Smooth muscle cell (in vitro differentiated cells): ENCODE results near the gene LRRN3. TPM values are rescaled to one million over a fixed set of nuclear protein-coding genes. Genes with fewer than 3 reads are reported as not detected.

Source experiments
- DNase-seq: peaks from one replicate; lab custom pipeline; 2025; ENCODE audit not compliant: unreplicated experiment; lab: John Stamatoyannopoulos, UW
- H2AFZ ChIP-seq: fragments of 200-600 bp; sonication (generic); 2 replicates; pipeline ENCODE4 v1.6.0; 2016; ENCODE audit warnings: antibody characterized with exemption, low read depth, mild to moderate bottlenecking
- H3F3A ChIP-seq: fragments of 200-600 bp; sonication (generic); 2 replicates; pipeline ENCODE4 v1.6.0; 2017; ENCODE audit warnings: antibody characterized with exemption, low read depth
- H3K27ac ChIP-seq: fragments of 200-600 bp; sonication (generic); 2 replicates; pipeline ENCODE4 v1.5.1; 2016; ENCODE audit warnings: low read depth, mild to moderate bottlenecking
- H3K27me3 ChIP-seq: fragments of 200-600 bp; sonication (generic); 2 replicates; pipeline ENCODE4 v1.6.1; 2016; ENCODE audit warnings: low read depth, mild to moderate bottlenecking
- H3K36me3 ChIP-seq: fragments of 200-600 bp; sonication (generic); 2 replicates; pipeline ENCODE4 v1.5.1; 2016; ENCODE audit warnings: low read depth
- H3K4me1 ChIP-seq: fragments of 200-600 bp; sonication (generic); 2 replicates; pipeline ENCODE4 v1.5.1; 2016; ENCODE audit warnings: low read depth
- H3K4me2 ChIP-seq: fragments of 200-600 bp; sonication (generic); 2 replicates; pipeline ENCODE4 v1.6.0; 2016; ENCODE audit warnings: mild to moderate bottlenecking
- H3K4me3 ChIP-seq: fragments of 200-600 bp; sonication (generic); 2 replicates; pipeline ENCODE4 v1.5.1; 2016; ENCODE audit warnings: mild to moderate bottlenecking
- H3K79me2 ChIP-seq: fragments of 200-600 bp; sonication (generic); 2 replicates; pipeline ENCODE4 v1.6.0; 2016; ENCODE audit warnings: low read depth, mild to moderate bottlenecking
- H3K9ac ChIP-seq: fragments of 200-600 bp; sonication (generic); 2 replicates; pipeline ENCODE4 v1.6.0; 2016; ENCODE audit warnings: low read depth
- H3K9me3 ChIP-seq: fragments of 200-600 bp; sonication (generic); replicated peaks from 2 replicates; pipeline ENCODE4 v1.5.1; 2016; ENCODE audit warnings: low read depth
- H4K20me1 ChIP-seq: fragments of 200-600 bp; sonication (generic); 2 replicates; pipeline ENCODE4 v1.6.0; 2016; ENCODE audit warnings: low read depth
- WGBS: methylation state at CpG from one replicate; pipeline ENCODE4 v1.1.7; 2016; ENCODE audit warnings: low lambda C conversion rate; 5-methylcytosine and 5-hydroxymethylcytosine counted together
- polyA plus RNA-seq: library from polyadenylated mRNA; unstranded; fragments of >200 nt; fragmentation: Nextera tagmentation; extraction: Ambion mirVana; gene quantifications from 2 replicates; pipeline ENCODE4 v1.2.1, GENCODE V29; 2016
- total RNA-seq: library from RNA; depleted of rRNA; stranded (reverse); fragments of >200 nt; gene quantifications from 2 replicates; pipeline ENCODE4 v1.2.3, GENCODE V29; 2014
- TF ChIP-seq, protein P1 (sequence below): fragments of 200-600 bp; sonication (generic); IDR thresholded peaks from 2 replicates; pipeline ENCODE4 v1.5.1; 2017; ENCODE audit warnings: borderline replicate concordance, mild to moderate bottlenecking, antibody characterized with exemption; ENCODE audit not compliant: insufficient read depth, poor library complexity, severe bottlenecking

Gene LRRN3
- total and polyA plus RNA-seq, 2 experiments from 2014 or later = 4.5 to 5.8 TPM

DNA sequence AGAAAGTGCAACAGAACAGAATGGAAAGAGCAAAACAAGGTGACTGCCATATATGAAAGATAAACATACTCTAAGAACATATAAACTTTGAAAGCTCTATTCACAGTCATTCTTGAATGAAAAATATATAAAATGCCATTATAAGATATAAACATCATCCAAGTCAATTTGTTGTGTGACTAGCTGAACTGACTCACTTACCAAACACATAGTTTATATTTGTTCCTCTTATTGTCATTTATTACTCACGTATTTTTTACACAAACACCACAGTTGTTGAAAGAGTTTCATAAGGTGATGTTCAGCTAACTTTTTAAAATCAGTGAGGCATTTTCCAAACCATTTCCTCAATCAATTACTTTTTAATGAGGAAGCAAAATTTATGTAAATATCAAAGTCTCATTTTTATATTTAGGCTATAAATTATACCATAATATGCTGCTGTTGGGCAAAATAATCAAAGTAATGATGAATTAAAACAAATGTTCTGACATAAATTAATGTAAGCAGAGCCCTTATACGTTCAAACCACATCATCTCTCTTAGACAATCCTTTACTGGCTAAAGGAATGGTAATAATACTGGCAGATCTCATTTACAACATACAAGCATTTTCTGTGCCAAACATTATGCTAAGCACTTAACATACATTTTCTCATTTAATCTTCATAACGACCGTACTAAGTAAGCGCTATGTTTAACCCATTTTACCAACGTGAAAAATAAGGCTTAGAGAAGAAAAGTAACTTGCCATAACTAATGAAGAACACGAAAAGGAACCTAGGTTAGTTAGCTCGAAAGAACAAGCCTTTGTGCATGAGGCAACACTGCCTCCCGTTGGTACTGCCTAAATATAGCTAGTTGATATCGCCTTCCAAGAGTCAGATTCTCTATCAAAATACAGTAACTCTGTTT lies 7.3 kb downstream of the LRRN3 start:
- Histone ChIP-seq H3K27me3 (no peaks in the 10 kb centered on the region), H3K4me1 (peaks cover 50% of the 10 kb centered on the region), H3K4me2 (peak overlapping the region; percentile 81), H3F3A (no peaks in the 10 kb centered on the region), H3K36me3 (no peaks in the 10 kb centered on the region), H3K79me2 (no peaks in the 10 kb centered on the region), H3K9me3 (no peaks in the 10 kb centered on the region), H3K4me3 (peak overlapping the region; percentile 36), H4K20me1 (no peaks in the 10 kb centered on the region), H2AFZ (peak overlapping the region; percentile 4), H3K9ac (no peak overlapping the region), H3K27ac (no peak overlapping the region)
- WGBS = 22% methylated on average over 10 of the region's 10 CpGs
- TF ChIP-seq, protein P1, sequence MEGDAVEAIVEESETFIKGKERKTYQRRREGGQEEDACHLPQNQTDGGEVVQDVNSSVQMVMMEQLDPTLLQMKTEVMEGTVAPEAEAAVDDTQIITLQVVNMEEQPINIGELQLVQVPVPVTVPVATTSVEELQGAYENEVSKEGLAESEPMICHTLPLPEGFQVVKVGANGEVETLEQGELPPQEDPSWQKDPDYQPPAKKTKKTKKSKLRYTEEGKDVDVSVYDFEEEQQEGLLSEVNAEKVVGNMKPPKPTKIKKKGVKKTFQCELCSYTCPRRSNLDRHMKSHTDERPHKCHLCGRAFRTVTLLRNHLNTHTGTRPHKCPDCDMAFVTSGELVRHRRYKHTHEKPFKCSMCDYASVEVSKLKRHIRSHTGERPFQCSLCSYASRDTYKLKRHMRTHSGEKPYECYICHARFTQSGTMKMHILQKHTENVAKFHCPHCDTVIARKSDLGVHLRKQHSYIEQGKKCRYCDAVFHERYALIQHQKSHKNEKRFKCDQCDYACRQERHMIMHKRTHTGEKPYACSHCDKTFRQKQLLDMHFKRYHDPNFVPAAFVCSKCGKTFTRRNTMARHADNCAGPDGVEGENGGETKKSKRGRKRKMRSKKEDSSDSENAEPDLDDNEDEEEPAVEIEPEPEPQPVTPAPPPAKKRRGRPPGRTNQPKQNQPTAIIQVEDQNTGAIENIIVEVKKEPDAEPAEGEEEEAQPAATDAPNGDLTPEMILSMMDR = peak; percentile 70
- no peak for DNase-seq

DNA sequence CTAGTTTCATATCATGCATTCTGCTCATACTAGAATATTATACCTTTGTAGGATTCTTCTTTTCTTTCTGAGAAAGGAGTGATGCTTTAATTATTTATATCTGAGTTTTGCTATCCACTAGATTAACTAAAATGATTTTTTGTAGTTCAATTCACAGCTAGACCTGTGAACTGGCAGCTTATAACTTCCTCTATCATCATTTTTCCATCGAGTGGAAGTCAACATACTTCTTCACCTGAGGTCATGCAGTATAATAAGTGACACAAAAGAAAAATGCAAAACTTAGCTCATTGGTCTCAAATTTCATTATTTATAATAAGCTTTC lies 8.0 kb downstream of the LRRN3 start:
- Histone ChIP-seq H3K9ac (no peak overlapping the region), H4K20me1 (no peaks in the 10 kb centered on the region), H3K79me2 (no peaks in the 10 kb centered on the region), H3F3A (no peaks in the 10 kb centered on the region), H2AFZ (peak overlapping the region; percentile 4), H3K27ac (no peak overlapping the region), H3K4me2 (peak overlapping the region; percentile 81), H3K36me3 (no peaks in the 10 kb centered on the region), H3K4me1 (peaks cover 45% of the 10 kb centered on the region), H3K9me3 (no peaks in the 10 kb centered on the region), H3K4me3 (no peak overlapping the region), H3K27me3 (no peaks in the 10 kb centered on the region)
- WGBS = 36% methylated on average over 1 of the region's 1 CpG
- no peak for DNase-seq
- TF ChIP-seq, protein P1 = no peak

DNA sequence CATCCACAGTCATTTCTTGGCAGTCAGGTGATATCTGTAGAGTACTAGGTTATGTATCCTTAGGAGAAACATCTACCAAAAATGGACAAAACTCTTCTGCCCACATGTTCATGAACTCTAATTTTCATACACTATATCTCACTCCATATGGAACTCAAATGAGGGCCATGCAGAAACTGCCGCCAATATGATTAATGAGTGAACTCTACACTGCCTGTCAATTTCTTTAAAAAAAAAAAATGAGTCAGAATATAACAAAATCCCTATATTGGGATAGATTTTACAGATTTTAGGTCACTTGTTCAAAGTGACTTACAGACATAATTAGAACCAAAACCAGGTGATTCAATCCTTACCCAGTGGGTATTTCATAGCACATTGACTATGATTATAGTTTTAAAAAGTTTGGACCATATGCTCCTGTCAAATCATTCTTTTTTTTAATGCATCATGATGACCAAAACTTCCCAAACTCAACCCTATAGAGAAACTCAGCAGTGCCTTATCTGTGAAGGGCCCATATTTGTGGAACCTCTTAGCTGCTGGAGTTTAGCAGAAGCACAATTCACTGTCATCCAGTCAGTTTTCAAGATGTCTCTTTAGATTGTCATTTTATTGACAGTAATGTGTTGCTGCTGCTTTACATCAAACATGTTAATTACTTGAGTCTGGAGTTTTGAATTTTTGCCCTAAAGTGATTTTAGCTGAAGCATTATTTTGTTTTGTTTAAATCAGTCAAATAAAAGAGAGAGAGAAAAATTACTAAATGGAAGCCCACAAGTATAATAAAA lies 11.1 kb downstream of the LRRN3 start:
- H3K27ac ChIP-seq = no peak overlapping the region
- no peaks in the 10 kb centered on the region for H3K9me3 ChIP-seq
- no peaks in the 10 kb centered on the region for H3K36me3 ChIP-seq
- no peak overlapping the region for H3K4me3 ChIP-seq
- no peaks in the 10 kb centered on the region for H4K20me1 ChIP-seq
- 100% methylated on average over 1 of the region's 1 CpG for WGBS
- TF ChIP-seq, protein P1 = no peak
- no peak overlapping the region for H2AFZ ChIP-seq
- H3K79me2 ChIP-seq = no peaks in the 10 kb centered on the region
- H3K9ac ChIP-seq = no peak overlapping the region
- peaks cover 18% of the 10 kb centered on the region for H3K4me1 ChIP-seq
- H3F3A ChIP-seq = no peaks in the 10 kb centered on the region
- no peak for DNase-seq
- H3K4me2 ChIP-seq = no peak overlapping the region
- no peaks in the 10 kb centered on the region for H3K27me3 ChIP-seq
